Measurements from ENCODE around the gene RABGAP1L. TPM values are rescaled to one million over a fixed set of nuclear protein-coding genes. Genes with fewer than 3 reads are reported as not detected.
"Not testable (repeated sequence)": the region's sequence is repeated elsewhere in the genome, so short reads cannot be mapped to it uniquely, and the experiment has no call there.

Gene RABGAP1L
- total and polyA plus RNA-seq, 2 donors from 2014 or later, result 16.2 to 48.5 TPM

- no peaks in the 10 kb centered on the region for H3K27me3 ChIP-seq (ENCODE audit: control insufficient read depth, insufficient read depth, low read length)
- no peak for DNase-seq
- H3K27ac ChIP-seq (ENCODE audit: low read depth in 2 of 2, low read length in 2 of 2), result no peak overlapping the region
- FAIRE-seq, result no peak
- no peak for TF ChIP-seq CTCF (IDR thresholded peaks at IDR 0.05; ENCODE audit: borderline replicate concordance, extremely low read depth, insufficient read depth)
- no peaks in the 10 kb centered on the region for H3K4me1 ChIP-seq (ENCODE audit: control insufficient read depth in 2 of 3, insufficient read depth in 2 of 3, low read depth in 1 of 3, low read length in 3 of 3)
- H3K9ac ChIP-seq (ENCODE audit: low read length in 3 of 3), result no peak overlapping the region
- no peaks in the 10 kb centered on the region for H3K36me3 ChIP-seq (ENCODE audit: control insufficient read depth in 2 of 3, insufficient read depth in 3 of 3, low read length in 3 of 3)
- intact Hi-C loops (cut with DNase I), result no loop called here
- no peaks in the 10 kb centered on the region for H3K9me3 ChIP-seq (ENCODE audit: control insufficient read depth in 2 of 3, insufficient read depth in 1 of 3, low read length in 3 of 3)
- no peak overlapping the region for H3K4me3 ChIP-seq (ENCODE audit: low read length in 3 of 3)
These were observed 445.9 kb downstream of the RABGAP1L start for GRCh38 chr1:174605198-174605597.

GRCh38 chr1:174606471-174606870 lies 447.2 kb downstream of the RABGAP1L start:
- FAIRE-seq, result no peak
- intact Hi-C loops (cut with DNase I), result no loop called here

GRCh38 chr1:174617905-174618304 lies 458.6 kb downstream of the RABGAP1L start:
- H3K36me3 ChIP-seq (ENCODE audit: control insufficient read depth in 2 of 3, insufficient read depth in 3 of 3, low read length in 3 of 3); H3K4me3 ChIP-seq (ENCODE audit: low read length in 3 of 3); H3K4me1 ChIP-seq (ENCODE audit: control insufficient read depth in 2 of 3, insufficient read depth in 2 of 3, low read depth in 1 of 3, low read length in 3 of 3); FAIRE-seq; H3K9me3 ChIP-seq (ENCODE audit: control insufficient read depth in 2 of 3, insufficient read depth in 1 of 3, low read length in 3 of 3); H3K27me3 ChIP-seq (ENCODE audit: control insufficient read depth, insufficient read depth, low read length); intact Hi-C loops (cut with DNase I); H3K27ac ChIP-seq (ENCODE audit: low read depth in 2 of 2, low read length in 2 of 2); H3K9ac ChIP-seq (ENCODE audit: low read length in 3 of 3): not testable (repeated sequence)
- peak in 1 of 5 donors; percentile 25 for DNase-seq

More at GRCh38 chr1:174606471-174606870, 447.2 kb downstream of the RABGAP1L start:
- no peaks in the 10 kb centered on the region for H3K4me1 ChIP-seq (ENCODE audit: control insufficient read depth in 2 of 3, insufficient read depth in 2 of 3, low read depth in 1 of 3, low read length in 3 of 3)
- DNase-seq, result no peak
- H3K27me3 ChIP-seq (ENCODE audit: control insufficient read depth, insufficient read depth, low read length), result no peaks in the 10 kb centered on the region
- no peak for TF ChIP-seq CTCF (IDR thresholded peaks at IDR 0.05; ENCODE audit: borderline replicate concordance, extremely low read depth, insufficient read depth)
- H3K9me3 ChIP-seq (ENCODE audit: control insufficient read depth in 2 of 3, insufficient read depth in 1 of 3, low read length in 3 of 3), result no peaks in the 10 kb centered on the region
- H3K9ac ChIP-seq (ENCODE audit: low read length in 3 of 3), result no peak overlapping the region
- H3K27ac ChIP-seq (ENCODE audit: low read depth in 2 of 2, low read length in 2 of 2), result no peak overlapping the region
- H3K36me3 ChIP-seq (ENCODE audit: control insufficient read depth in 2 of 3, insufficient read depth in 3 of 3, low read length in 3 of 3), result no peaks in the 10 kb centered on the region
- H3K4me3 ChIP-seq (ENCODE audit: low read length in 3 of 3), result no peak overlapping the region

- intact Hi-C loops (cut with DNase I), result no loop called here
- H3K4me1 ChIP-seq (ENCODE audit: control insufficient read depth in 2 of 3, insufficient read depth in 2 of 3, low read depth in 1 of 3, low read length in 3 of 3), result no peaks in the 10 kb centered on the region
- TF ChIP-seq CTCF (IDR thresholded peaks at IDR 0.05; ENCODE audit: borderline replicate concordance, extremely low read depth, insufficient read depth), result no peak
These were observed 464.2 kb downstream of the RABGAP1L start for GRCh38 chr1:174623324-174624035.

More at GRCh38 chr1:174623324-174624035, 464.2 kb downstream of the RABGAP1L start:
- Histone ChIP-seq H3K27ac (ENCODE audit: low read depth in 2 of 2, low read length in 2 of 2) (no peak overlapping the region), H3K9me3 (ENCODE audit: control insufficient read depth in 2 of 3, insufficient read depth in 1 of 3, low read length in 3 of 3) (no peaks in the 10 kb centered on the region), H3K4me3 (ENCODE audit: low read length in 3 of 3) (no peak overlapping the region), H3K9ac (ENCODE audit: low read length in 3 of 3) (no peak overlapping the region), H3K36me3 (ENCODE audit: control insufficient read depth in 2 of 3, insufficient read depth in 3 of 3, low read length in 3 of 3) (no peaks in the 10 kb centered on the region), H3K27me3 (ENCODE audit: control insufficient read depth, insufficient read depth, low read length) (no peaks in the 10 kb centered on the region)
- FAIRE-seq (no peak), DNase-seq (peak in 1 of 5 donors; percentile 1)
